Measurements from ENCODE around the gene ZFHX3.

- TF ChIP-seq SUPT5H (IDR thresholded peaks at IDR 0.05), result no peak
- TF ChIP-seq ZNF384 (IDR thresholded peaks at IDR 0.05; ENCODE audit: low read depth, low read length), result no peak
- no peak for TF ChIP-seq CTCF (IDR thresholded peaks at IDR 0.05 in 2 of 3, conservative IDR thresholded peaks at IDR 0.05 in 1 of 3; ENCODE audit: insufficient read depth in 2 of 3, low read depth in 1 of 3, low read length in 3 of 3)
- no peak for TF ChIP-seq CGGBP1 (CRISPR knock-in tag; IDR thresholded peaks at IDR 0.05)
- no peak for TF ChIP-seq THRA (IDR thresholded peaks at IDR 0.05)
- TF ChIP-seq CHCHD3 (CRISPR knock-in tag; IDR thresholded peaks at IDR 0.05), result no peak
- no peak for TF ChIP-seq POLR2B (IDR thresholded peaks at IDR 0.05; ENCODE audit: low read depth, partially characterized antibody)
- no peak for TF ChIP-seq GTF3C2 (IDR thresholded peaks at IDR 0.05; ENCODE audit: borderline replicate concordance, extremely low read depth, insufficient read length)
- no peak for TF ChIP-seq POLR2AphosphoS5 (IDR thresholded peaks at IDR 0.05; ENCODE audit: control insufficient read depth, insufficient read depth, low read depth, low read length)
- no peak for TF ChIP-seq RB1 (IDR thresholded peaks at IDR 0.05; ENCODE audit: low read depth)
- TF ChIP-seq RBM34 (IDR thresholded peaks at IDR 0.05; ENCODE audit: borderline replicate concordance, insufficient read depth, low read length), result no peak
- no peak for TF ChIP-seq ZNF146 (CRISPR knock-in tag; IDR thresholded peaks at IDR 0.05; ENCODE audit: unreplicated experiment)
- no peak for TF ChIP-seq MIER1 (IDR thresholded peaks at IDR 0.05; ENCODE audit: low read depth)
These were observed 194.2 kb downstream of the ZFHX3 start for GRCh38 chr16:72853575-72854266.

Data from K562 (cell line).